Activated CD8-positive, alpha-beta memory T cell treated with anti-CD3 and anti-CD28 coated beads, Interleukin-2, amount 50 U/mL, for 1 hour (primary cell): ENCODE measurements around the gene VTN.
A peak's percentile ranks its signal among the peaks of the same experiment; 100 is the strongest.

ENCODE experiments used
- DNase-seq: peaks from one replicate; pipeline ENCODE4 v3.0.0-alpha.2; 2020; ENCODE audit errors: extremely low read depth

Gene VTN

DNA sequence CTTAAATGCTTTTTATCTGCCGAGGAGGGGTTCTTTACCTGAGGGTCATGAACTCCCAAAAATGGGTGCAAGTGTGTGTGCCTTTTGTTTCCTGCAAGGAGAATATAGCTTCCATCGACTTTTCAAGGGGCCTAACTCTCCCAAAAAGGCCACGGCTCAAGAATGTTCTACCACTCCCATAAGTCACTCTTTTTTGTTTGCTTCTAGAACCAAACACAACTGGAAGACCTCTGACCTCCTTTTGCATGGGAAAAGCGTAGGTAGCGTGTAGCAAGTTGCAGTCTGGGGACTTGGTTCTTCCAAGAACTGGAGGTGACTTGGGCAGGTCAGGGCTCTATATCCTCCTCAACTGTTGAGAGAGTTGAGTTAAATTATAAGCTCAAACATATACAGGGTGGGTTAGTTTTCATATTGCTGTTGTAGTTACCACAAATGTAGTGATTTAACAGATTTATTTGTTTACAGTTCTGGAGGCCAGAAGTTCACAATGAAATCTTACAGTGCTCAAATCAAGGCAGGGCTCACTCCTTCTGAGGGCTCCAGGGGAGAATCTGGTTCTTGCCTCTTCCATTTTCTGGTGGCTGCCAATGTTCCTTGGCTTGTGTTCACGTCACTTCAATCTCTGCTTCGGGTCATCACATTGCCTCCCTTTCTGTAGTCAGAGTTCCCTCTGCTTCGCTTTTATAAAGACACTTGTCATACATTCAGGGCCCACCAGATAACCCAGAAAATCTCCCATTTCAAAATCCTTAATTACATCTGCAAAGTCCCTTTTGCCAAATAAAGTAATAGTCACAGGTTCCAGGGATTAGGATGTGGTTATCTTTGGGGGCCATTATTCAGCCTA lies 49.7 kb downstream of the VTN start:
- DNase-seq, result no peak

DNA sequence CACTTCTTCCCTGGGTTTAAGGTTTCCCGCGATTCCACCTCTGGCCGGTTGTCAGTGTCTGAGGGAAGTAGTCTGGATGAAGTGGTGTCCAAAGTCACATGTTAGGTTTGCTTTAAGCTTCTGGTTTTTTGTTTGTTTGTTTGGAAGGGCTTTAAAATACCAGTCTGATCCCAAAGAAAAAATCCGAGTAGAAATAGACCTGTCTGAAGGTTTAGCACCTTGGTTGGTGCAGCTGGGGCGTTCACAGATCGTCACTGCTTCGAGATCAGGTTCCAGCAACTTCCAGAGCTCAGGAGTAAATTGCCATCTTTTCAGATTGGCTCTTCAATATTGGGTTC lies 50.5 kb downstream of the VTN start:
- DNase-seq, result no peak

DNA sequence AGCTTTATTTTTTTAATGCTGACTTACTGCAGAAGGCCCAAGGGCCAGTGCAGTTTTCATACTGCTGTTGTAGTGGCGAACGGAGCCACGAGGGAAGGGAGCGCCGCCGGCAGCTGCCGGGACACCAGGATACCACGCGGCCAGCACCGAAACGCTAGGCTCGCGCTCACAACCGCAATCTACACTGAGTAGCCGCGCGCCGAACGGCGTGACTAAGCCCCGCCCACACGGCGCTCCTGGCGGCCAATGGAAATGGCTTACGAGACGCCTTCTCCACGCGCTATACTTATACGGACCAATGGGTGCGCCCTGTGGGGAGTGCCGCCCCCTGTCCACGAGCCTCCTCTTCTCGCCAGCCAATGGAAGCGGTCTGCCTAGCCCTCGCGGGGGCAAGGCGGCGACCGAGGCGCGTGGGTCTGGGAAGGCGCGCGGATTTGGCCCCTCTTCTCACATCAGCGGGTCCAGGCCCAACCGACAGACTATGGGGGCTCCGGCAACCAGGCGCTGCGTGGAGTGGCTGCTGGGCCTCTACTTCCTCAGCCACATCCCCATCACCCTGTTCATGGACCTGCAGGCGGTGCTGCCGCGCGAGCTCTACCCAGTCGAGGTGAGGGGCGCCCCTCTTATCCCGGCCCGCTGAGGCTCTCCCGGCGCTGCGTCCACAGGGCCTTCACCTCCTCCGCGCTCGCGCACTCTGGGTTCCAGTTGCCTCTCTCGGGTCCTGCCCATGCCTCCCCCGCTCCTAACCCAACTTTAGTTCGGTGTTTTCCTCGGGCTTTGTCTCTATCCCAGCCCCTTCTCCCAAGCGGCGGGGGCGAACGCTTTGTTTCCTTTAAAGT lies 51.1 kb downstream of the VTN start, which contains the start of gene TMEM97:
TSS of gene TMEM97 (plus strand) at position 442 of the 839 bp plus-strand sequence. CDS start at position 482, 40 bp downstream.
- DNase-seq, result peak; percentile 80

DNA sequence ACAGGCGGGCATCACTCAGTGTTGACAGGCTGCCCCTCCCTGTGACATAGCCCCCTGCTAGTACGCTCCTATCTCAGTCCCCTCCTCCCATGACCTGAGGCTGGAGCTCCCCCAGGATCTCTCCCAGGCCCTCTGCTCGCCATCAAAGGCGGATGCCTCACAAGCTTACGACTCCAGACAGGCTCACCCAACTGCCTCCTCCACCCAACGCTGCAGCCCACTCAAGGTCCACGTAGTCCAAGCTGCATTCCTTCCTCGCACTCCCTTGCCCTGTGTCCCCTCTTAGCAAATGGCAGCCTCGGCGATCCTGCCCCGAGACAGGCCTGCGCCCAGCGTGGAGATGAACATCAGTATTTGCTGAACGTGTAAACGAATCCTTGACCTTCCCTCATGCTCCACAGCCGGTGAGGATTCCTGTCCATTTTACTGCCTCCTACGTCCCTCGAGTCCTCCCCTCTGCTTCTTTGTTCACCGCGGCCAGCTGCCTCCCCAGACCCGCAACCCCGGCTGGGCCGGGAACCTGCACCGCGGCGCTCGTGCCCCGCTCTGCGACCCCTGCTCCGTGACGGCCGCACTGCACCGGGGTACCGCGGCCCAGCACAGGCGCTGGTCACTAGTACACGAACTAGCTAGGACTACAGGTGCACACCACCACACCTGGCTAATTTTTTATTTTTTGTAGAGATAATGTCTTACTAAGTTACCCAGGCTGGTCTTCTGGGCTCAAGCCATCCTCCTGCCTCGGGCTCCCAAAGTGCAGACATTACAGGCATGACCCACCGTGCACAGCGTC lies 51.9 kb downstream of the VTN start:
- DNase-seq, result no peak
